Esophagus muscularis mucosa (tissue), 3 donors: Measurements from ENCODE around the gene HRCT1.
"Not testable (repeated sequence)": the region's sequence is repeated elsewhere in the genome, so short reads cannot be mapped to it uniquely, and the experiment has no call there.

Source experiments
- POLR2A ChIP-seq: fragments of 450-650 bp; IDR thresholded peaks from one replicate; pipeline ENCODE4 v1.6.1; 2017; ENCODE audit warnings: antibody characterized with exemption, moderate library complexity, mild to moderate bottlenecking, low read depth
- TF ChIP-seq, protein P1 (sequence below), 3 experiments: fragments of 200-600 bp in 2 of 3; fragments of 450-650 bp in 1 of 3; sonication (generic) in 2 of 3; IDR thresholded peaks; one replicate each; pipeline ENCODE4 v1.5.1; 2017 to 2019; ENCODE audit warnings: antibody characterized with exemption in 3 of 3, mild to moderate bottlenecking in 2 of 3, moderate library complexity in 1 of 3

DNA sequence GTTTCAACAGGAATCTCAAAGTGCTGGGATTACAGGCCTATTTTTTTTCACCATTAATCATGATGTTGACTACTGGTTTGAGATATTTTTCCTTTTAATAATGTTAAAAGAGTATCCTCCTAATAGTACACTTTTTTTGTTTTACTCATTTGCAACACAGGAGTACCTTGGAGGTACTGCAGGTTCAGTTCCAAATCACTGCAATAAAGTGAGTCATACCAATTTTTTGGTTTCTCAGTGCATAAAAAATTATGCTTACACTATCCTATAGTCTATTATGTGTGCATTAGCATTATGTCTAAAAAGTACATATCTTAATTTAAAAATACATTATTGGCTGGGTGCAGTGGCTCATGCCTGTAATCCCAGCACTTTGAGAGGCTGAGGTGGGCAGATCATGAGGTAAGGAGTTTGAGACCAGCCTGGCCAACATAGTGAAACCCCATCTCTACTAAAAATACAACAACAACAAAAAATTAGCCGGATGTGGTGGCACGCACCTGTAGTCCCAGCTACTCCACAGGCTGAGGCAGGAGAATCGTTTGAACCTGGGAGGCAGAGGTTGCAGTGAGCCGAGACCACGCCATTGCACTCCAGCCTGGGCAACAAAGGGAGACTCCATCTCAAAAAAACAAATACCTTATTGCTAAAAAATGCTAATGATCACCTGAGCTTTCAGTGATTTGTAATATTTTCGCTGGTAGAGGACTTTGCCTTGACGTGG lies 8.5 kb upstream of the HRCT1 start:
- TF ChIP-seq POLR2A: not testable (repeated sequence)
- TF ChIP-seq, protein P1, sequence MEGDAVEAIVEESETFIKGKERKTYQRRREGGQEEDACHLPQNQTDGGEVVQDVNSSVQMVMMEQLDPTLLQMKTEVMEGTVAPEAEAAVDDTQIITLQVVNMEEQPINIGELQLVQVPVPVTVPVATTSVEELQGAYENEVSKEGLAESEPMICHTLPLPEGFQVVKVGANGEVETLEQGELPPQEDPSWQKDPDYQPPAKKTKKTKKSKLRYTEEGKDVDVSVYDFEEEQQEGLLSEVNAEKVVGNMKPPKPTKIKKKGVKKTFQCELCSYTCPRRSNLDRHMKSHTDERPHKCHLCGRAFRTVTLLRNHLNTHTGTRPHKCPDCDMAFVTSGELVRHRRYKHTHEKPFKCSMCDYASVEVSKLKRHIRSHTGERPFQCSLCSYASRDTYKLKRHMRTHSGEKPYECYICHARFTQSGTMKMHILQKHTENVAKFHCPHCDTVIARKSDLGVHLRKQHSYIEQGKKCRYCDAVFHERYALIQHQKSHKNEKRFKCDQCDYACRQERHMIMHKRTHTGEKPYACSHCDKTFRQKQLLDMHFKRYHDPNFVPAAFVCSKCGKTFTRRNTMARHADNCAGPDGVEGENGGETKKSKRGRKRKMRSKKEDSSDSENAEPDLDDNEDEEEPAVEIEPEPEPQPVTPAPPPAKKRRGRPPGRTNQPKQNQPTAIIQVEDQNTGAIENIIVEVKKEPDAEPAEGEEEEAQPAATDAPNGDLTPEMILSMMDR (IDR thresholded peaks at IDR 0.05): not testable (repeated sequence)
